ENCODE results near the gene DEPP1.

DEPP1 gene

GRCh38 chr10:44955413-44956070 lies 23.1 kb downstream of the DEPP1 start:
- no peak overlapping the region for H3K4me3 ChIP-seq (ENCODE audit: low read depth, low read length)
- TF ChIP-seq, protein P1, sequence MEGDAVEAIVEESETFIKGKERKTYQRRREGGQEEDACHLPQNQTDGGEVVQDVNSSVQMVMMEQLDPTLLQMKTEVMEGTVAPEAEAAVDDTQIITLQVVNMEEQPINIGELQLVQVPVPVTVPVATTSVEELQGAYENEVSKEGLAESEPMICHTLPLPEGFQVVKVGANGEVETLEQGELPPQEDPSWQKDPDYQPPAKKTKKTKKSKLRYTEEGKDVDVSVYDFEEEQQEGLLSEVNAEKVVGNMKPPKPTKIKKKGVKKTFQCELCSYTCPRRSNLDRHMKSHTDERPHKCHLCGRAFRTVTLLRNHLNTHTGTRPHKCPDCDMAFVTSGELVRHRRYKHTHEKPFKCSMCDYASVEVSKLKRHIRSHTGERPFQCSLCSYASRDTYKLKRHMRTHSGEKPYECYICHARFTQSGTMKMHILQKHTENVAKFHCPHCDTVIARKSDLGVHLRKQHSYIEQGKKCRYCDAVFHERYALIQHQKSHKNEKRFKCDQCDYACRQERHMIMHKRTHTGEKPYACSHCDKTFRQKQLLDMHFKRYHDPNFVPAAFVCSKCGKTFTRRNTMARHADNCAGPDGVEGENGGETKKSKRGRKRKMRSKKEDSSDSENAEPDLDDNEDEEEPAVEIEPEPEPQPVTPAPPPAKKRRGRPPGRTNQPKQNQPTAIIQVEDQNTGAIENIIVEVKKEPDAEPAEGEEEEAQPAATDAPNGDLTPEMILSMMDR (IDR thresholded peaks at IDR 0.05; ENCODE audit: borderline replicate concordance, insufficient read depth, low read depth, low read length) = no peak

- TF ChIP-seq, protein P1 (IDR thresholded peaks at IDR 0.05; ENCODE audit: borderline replicate concordance, insufficient read depth, low read depth, low read length) = no peak
- H3K4me3 ChIP-seq (ENCODE audit: low read depth, low read length) = no peak overlapping the region
These were observed 23.6 kb downstream of the DEPP1 start for GRCh38 chr10:44954962-44955361.

GRCh38 chr10:44954042-44954441 lies 24.6 kb downstream of the DEPP1 start:
- TF ChIP-seq, protein P1 (IDR thresholded peaks at IDR 0.05; ENCODE audit: borderline replicate concordance, insufficient read depth, low read depth, low read length) = no peak
- no peak overlapping the region for H3K4me3 ChIP-seq (ENCODE audit: low read depth, low read length)

DNA sequence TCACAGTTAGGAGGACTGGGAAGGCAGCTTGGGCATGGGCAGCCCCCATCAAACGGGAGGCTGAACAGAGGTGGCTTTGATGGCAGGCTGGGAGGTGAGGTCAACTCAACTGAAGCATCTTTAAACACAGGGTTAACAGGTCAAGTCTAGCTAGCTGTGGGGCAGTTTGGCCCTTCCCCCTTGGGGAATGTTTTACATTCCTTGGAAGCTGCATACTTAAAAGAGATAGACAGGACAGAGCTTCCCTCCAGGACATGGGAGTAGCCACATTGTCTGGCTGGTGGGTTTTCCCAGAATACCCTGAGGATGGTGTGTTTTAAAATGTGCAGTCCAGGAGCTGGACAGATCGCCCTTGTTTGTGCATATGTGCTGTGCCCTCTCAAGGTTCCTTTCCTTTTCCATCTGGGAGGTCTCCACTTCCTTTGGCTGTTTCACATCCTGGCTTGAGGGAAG lies 25.8 kb downstream of the DEPP1 start:
- H3K4me3 ChIP-seq (ENCODE audit: low read depth, low read length) = no peak overlapping the region
- TF ChIP-seq, protein P1 (IDR thresholded peaks at IDR 0.05; ENCODE audit: borderline replicate concordance, insufficient read depth, low read depth, low read length) = no peak

- TF ChIP-seq, protein P1 (IDR thresholded peaks at IDR 0.05; ENCODE audit: borderline replicate concordance, insufficient read depth, low read depth, low read length) = no peak
- no peak overlapping the region for H3K4me3 ChIP-seq (ENCODE audit: low read depth, low read length)
These were observed 26.9 kb downstream of the DEPP1 start for GRCh38 chr10:44951576-44952226.

GRCh38 chr10:44950326-44951225 lies 28.0 kb downstream of the DEPP1 start:
- no peak overlapping the region for H3K4me3 ChIP-seq (ENCODE audit: low read depth, low read length)
- TF ChIP-seq, protein P1 (IDR thresholded peaks at IDR 0.05; ENCODE audit: borderline replicate concordance, insufficient read depth, low read depth, low read length) = no peak
